NT2/D1 (cell line): ENCODE data around the gene KIR3DL2.
"Not testable (repeated sequence)": the region's sequence is repeated elsewhere in the genome, so short reads cannot be mapped to it uniquely, and the experiment has no call there.

Experiments
- DNase-seq: peaks from one replicate; pipeline ENCODE4 v3.0.0-alpha.2; 2011; ENCODE audit warnings: low read depth, low spot score
- H3K27me3 ChIP-seq: 2 replicates; pipeline ENCODE4 v1.6.0; 2011; ENCODE audit warnings: mild to moderate bottlenecking; ENCODE audit not compliant: insufficient read length, insufficient read depth
- H3K36me3 ChIP-seq: 2 replicates; pipeline ENCODE4 v1.6.1; 2011; ENCODE audit warnings: mild to moderate bottlenecking, low read length, mixed read lengths; ENCODE audit not compliant: insufficient read depth, insufficient read length
- H3K4me1 ChIP-seq: 2 replicates; pipeline ENCODE4 v1.5.1; 2011; ENCODE audit not compliant: insufficient read depth, insufficient read length
- H3K4me3 ChIP-seq: 2 replicates; pipeline ENCODE4 v1.5.1; 2011; ENCODE audit warnings: low read depth; ENCODE audit not compliant: insufficient read length
- H3K9ac ChIP-seq: 2 replicates; pipeline ENCODE4 v1.6.0; 2011; ENCODE audit warnings: low read depth; ENCODE audit not compliant: insufficient read length
- H3K9me3 ChIP-seq: 2 replicates; pipeline ENCODE4 v1.5.1; 2011; ENCODE audit warnings: mild to moderate bottlenecking, low read length; ENCODE audit not compliant: insufficient read depth
- SUZ12 ChIP-seq: IDR thresholded peaks from 2 replicates; pipeline ENCODE4 v1.6.1; 2011; ENCODE audit not compliant: insufficient read length, insufficient read depth; ENCODE audit errors: extremely low read depth
- YY1 ChIP-seq: IDR thresholded peaks from 2 replicates; pipeline ENCODE4 v1.6.1; 2011; ENCODE audit not compliant: insufficient read length, insufficient read depth
- ZNF274 ChIP-seq: IDR thresholded peaks from 2 replicates; pipeline ENCODE4 v1.6.1; 2011; ENCODE audit warnings: mild to moderate bottlenecking, low read depth, low read length

The KIR3DL2 gene

GRCh38 chr19:54850061-54850640 lies at the start of gene KIR3DL2:
Gene KIR3DL2 (plus strand): TSS chr19:54850443. CDS start chr19:54850476, 33 bp downstream.
- H3K4me1 ChIP-seq, H3K4me3 ChIP-seq, H3K9ac ChIP-seq, H3K36me3 ChIP-seq, DNase-seq, H3K9me3 ChIP-seq: not testable (repeated sequence)
- peaks cover 21% of the 10 kb centered on the region for H3K27me3 ChIP-seq

GRCh38 chr19:54803410-54803809 lies 46.8 kb upstream of the KIR3DL2 start, which contains the start of gene KIR2DL4:
Gene KIR2DL4 (plus strand): TSS chr19:54803610. CDS start chr19:54803652, 42 bp downstream.
- Histone ChIP-seq H3K9ac (no peak within 1 kb of the TSS), H3K4me3 (no peak within 1 kb of the TSS), H3K4me1 (no peaks in the 10 kb centered on the region), H3K27me3 (peaks cover 10% of the 10 kb centered on the region), H3K36me3 (no peaks in the 10 kb centered on the region), H3K9me3 (no peaks in the 10 kb centered on the region)
- no peak for TF ChIP-seq ZNF274
- no peak for DNase-seq

GRCh38 chr19:54804101-54804500 lies 46.1 kb upstream of the KIR3DL2 start:
- DNase-seq = no peak
- H3K4me1 ChIP-seq = no peaks in the 10 kb centered on the region
- H3K9ac ChIP-seq = no peak overlapping the region
- no peak overlapping the region for H3K4me3 ChIP-seq
- peaks cover 8% of the 10 kb centered on the region for H3K27me3 ChIP-seq
- no peaks in the 10 kb centered on the region for H3K9me3 ChIP-seq
- no peaks in the 10 kb centered on the region for H3K36me3 ChIP-seq
- no peak for TF ChIP-seq ZNF274
- TF ChIP-seq YY1 = no peak
- no peak for TF ChIP-seq SUZ12

- H3K27me3 ChIP-seq = peaks cover 8% of the 10 kb centered on the region
These were observed 45.7 kb upstream of the KIR3DL2 start for GRCh38 chr19:54804571-54804970.

GRCh38 chr19:54805665-54806515 lies 44.4 kb upstream of the KIR3DL2 start:
- TF ChIP-seq YY1 (no peak), ZNF274 (no peak), SUZ12 (no peak)
- Histone ChIP-seq H3K9me3 (no peaks in the 10 kb centered on the region), H3K27me3 (peaks cover 8% of the 10 kb centered on the region)

More at GRCh38 chr19:54804571-54804970, 45.7 kb upstream of the KIR3DL2 start:
- Histone ChIP-seq H3K4me3 (no peak overlapping the region), H3K36me3 (no peaks in the 10 kb centered on the region), H3K9ac (no peak overlapping the region), H3K9me3 (no peaks in the 10 kb centered on the region), H3K4me1 (no peaks in the 10 kb centered on the region)
- DNase-seq = no peak
- TF ChIP-seq YY1 = no peak
- TF ChIP-seq SUZ12 = no peak
- TF ChIP-seq ZNF274 = no peak

GRCh38 chr19:54806516-54806838 lies 43.8 kb upstream of the KIR3DL2 start:
- H3K4me1 ChIP-seq = no peaks in the 10 kb centered on the region
- TF ChIP-seq ZNF274 = no peak
- TF ChIP-seq YY1 = no peak
- no peak for TF ChIP-seq SUZ12
- H3K9ac ChIP-seq = no peak overlapping the region
- no peak for DNase-seq
- no peaks in the 10 kb centered on the region for H3K9me3 ChIP-seq
- H3K27me3 ChIP-seq = peaks cover 8% of the 10 kb centered on the region
- H3K4me3 ChIP-seq = no peak overlapping the region
- H3K36me3 ChIP-seq = no peaks in the 10 kb centered on the region

More at GRCh38 chr19:54805665-54806515, 44.4 kb upstream of the KIR3DL2 start:
- Histone ChIP-seq H3K4me3 (no peak overlapping the region), H3K36me3 (no peaks in the 10 kb centered on the region), H3K9ac (no peak overlapping the region), H3K4me1 (no peaks in the 10 kb centered on the region)
- DNase-seq = no peak

GRCh38 chr19:54814571-54814970 lies 35.7 kb upstream of the KIR3DL2 start:
- not testable (repeated sequence) for H3K9ac ChIP-seq, DNase-seq, H3K36me3 ChIP-seq, H3K27me3 ChIP-seq, H3K9me3 ChIP-seq, H3K4me1 ChIP-seq, H3K4me3 ChIP-seq

- peaks cover 24% of the 10 kb centered on the region for H3K27me3 ChIP-seq
- H3K36me3 ChIP-seq, H3K9me3 ChIP-seq, H3K9ac ChIP-seq, H3K4me1 ChIP-seq, DNase-seq, H3K4me3 ChIP-seq: not testable (repeated sequence)
These were observed 34.0 kb upstream of the KIR3DL2 start, which contains the start of gene KIR3DL1 for GRCh38 chr19:54816251-54816650. Gene KIR3DL1 (plus strand): TSS chr19:54816468.
